HCT116 (cell line): Measurements from ENCODE around the gene LMTK3.

Experiments used
- EZH2 ChIP-seq: fragments of 200-600 bp; sonication (generic); IDR thresholded peaks from 2 replicates; pipeline ENCODE4 v1.6.1; 2017; ENCODE audit warnings: antibody characterized with exemption, mixed run types
- EZH2phosphoT487 ChIP-seq: fragments of 200-600 bp; IDR thresholded peaks from 2 replicates; pipeline ENCODE4 v1.6.1; 2018; ENCODE audit warnings: antibody characterized with exemption, borderline replicate concordance
- JUND ChIP-seq: IDR thresholded peaks from 2 replicates; pipeline ENCODE4 v1.6.1; 2012
- POLR2AphosphoS5 ChIP-seq: IDR thresholded peaks from 2 replicates; pipeline ENCODE4 v1.6.1; 2011; ENCODE audit warnings: mild to moderate bottlenecking, low read depth, low read length, moderate library complexity
- SIN3A ChIP-seq: IDR thresholded peaks from 2 replicates; pipeline ENCODE4 v1.6.1; 2012; ENCODE audit warnings: low read depth
- TF ChIP-seq, protein P1 (sequence below), 3 experiments: fragments of 200-600 bp in 1 of 3; sonication (generic) in 1 of 3; IDR thresholded peaks in 2 of 3; conservative IDR thresholded peaks in 1 of 3; 2 replicates each; pipeline ENCODE4 v1.5.1; 2012 to 2017; ENCODE audit warnings: low read depth in 2 of 3, low read length in 2 of 3, antibody characterized with exemption in 1 of 3, borderline replicate concordance in 1 of 3, control low read depth in 1 of 3, mild to moderate bottlenecking in 1 of 3, mixed read lengths in 1 of 3, mixed run types in 1 of 3, moderate library complexity in 1 of 3; ENCODE audit not compliant: insufficient read depth in 1 of 3

DNA sequence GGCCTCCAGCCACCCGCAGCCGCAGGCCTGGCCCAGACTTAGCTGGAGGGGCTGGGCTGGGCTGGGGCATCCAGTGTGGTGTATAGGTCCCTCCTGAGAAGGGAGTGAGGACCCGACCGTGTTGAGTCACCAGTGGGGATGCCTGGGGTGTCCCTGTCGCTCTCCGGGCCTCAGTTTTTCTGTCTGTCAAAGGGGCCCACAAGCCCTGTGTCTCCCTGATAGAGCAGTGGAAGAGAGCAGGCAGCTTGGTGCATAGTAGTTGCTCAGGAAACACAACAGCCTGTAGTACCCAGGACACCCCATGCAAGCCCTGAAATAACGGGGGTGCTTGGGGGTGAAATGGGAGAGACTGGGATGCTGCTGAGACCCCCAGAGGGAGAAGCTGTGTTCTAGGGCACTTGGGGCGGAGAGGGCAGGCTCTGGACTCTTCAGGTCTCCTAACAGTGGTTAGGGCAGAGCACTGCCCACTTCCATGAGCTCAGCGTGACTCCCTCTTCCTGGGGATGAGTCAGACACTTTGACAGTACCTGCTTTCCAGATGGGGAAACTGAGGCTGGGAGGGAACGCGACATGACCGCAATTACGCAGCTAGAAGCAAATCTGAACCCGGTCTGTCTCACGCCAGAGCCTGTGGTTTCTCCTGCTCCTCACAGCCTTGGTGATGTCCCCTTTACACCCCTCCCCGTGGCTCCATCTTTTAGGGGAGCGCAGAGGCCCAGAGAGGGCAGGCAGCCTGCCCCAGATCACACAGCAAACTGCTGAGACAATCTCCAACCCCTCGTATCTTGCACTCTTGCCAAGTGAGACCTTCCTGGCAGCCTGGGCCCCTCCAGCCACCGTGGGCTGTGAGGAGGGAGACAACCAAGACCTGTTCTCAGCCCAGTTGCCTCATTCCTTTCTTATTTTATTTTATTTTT, 41.0 kb upstream of the LMTK3 start:
- TF ChIP-seq, protein P1, sequence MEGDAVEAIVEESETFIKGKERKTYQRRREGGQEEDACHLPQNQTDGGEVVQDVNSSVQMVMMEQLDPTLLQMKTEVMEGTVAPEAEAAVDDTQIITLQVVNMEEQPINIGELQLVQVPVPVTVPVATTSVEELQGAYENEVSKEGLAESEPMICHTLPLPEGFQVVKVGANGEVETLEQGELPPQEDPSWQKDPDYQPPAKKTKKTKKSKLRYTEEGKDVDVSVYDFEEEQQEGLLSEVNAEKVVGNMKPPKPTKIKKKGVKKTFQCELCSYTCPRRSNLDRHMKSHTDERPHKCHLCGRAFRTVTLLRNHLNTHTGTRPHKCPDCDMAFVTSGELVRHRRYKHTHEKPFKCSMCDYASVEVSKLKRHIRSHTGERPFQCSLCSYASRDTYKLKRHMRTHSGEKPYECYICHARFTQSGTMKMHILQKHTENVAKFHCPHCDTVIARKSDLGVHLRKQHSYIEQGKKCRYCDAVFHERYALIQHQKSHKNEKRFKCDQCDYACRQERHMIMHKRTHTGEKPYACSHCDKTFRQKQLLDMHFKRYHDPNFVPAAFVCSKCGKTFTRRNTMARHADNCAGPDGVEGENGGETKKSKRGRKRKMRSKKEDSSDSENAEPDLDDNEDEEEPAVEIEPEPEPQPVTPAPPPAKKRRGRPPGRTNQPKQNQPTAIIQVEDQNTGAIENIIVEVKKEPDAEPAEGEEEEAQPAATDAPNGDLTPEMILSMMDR (IDR thresholded peaks at IDR 0.05 in 2 of 3, conservative IDR thresholded peaks at IDR 0.05 in 1 of 3; ENCODE audit: borderline replicate concordance in 1 of 3, insufficient read depth in 1 of 3, low read depth in 2 of 3, low read length in 2 of 3) = no peak
- TF ChIP-seq JUND (no peak), POLR2AphosphoS5 (no peak), EZH2 (no peak), SIN3A (no peak), EZH2phosphoT487 (no peak)
